MV-4-11 (cell line): ENCODE results near the gene NISCH.
"Not testable (repeated sequence)": the region's sequence is repeated elsewhere in the genome, so short reads cannot be mapped to it uniquely, and the experiment has no call there.

ENCODE experiments used
- DNase-seq: peaks from one replicate; lab custom pipeline; 2025; lab: John Stamatoyannopoulos, UW

Gene NISCH

DNA sequence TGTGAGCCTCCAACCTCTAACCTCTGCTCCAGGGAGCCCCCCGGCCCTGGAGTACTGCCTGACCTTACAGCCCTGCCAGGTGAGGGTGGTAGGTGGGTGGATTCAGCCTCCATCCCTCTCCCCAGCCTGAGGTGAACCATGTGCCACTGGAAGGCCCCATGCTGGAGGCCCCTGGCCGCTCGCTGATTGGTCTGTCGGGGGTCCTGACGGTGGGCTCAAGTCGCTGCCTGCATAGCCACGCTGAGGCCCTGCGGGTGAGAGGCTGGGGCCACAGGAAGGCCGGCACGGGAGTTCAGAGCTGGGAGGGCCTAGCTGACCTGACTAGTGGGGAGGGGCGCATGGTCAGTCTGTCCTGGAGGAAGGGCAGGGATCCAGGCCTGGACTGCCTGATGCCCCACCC, 59.2 kb downstream of the NISCH start:
- no peak for DNase-seq

DNA sequence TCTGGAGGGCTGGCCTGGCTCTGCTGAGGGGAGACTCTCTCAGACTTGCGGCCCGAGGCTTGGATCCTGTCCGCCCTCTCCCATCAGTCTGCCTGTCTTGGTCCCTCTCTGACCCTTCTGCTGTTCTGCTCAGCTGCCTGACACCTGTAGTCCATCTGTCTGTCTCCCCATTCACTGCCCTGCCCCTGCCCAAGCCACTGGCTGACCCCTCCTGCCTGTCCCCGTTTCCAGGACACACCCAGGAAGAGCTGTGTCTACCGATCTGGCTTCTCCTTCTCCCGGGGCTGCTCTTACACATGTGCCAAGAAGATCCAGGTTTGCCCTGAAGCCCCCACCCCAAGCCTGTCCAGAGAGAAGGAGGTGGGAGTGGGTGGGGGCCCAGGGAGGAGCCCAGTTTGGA, 59.8 kb downstream of the NISCH start:
- DNase-seq, result no peak

DNA sequence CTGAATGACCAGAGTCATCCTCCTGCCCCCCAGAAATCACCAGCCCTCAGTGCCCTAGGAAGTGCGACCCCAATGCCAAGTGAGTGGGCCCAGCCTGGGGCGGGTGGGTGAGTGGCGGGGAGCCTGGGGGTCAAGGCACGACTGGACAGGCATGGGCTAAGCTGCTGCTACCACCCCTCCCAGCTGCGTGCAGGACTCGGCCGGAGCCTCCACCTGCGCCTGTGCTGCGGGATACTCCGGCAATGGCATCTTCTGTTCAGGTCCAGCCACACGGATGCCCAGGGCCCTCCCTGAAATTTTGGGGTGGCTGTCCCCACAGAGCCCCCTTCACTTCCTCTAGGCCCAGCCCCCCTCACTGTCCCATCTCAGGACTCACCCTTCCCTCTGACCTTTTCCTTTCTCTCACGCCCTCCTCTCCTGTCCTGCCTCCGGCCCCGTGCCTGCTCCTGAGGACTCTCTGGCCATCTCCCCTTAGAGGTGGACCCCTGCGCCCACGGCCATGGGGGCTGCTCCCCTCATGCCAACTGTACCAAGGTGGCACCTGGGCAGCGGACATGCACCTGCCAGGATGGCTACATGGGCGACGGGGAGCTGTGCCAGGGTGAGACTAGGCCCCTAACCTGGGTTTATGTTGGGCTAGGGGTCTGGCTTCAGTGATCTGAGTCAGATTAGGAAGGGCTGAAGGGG, 61.2 kb downstream of the NISCH start:
- no peak for DNase-seq

DNA sequence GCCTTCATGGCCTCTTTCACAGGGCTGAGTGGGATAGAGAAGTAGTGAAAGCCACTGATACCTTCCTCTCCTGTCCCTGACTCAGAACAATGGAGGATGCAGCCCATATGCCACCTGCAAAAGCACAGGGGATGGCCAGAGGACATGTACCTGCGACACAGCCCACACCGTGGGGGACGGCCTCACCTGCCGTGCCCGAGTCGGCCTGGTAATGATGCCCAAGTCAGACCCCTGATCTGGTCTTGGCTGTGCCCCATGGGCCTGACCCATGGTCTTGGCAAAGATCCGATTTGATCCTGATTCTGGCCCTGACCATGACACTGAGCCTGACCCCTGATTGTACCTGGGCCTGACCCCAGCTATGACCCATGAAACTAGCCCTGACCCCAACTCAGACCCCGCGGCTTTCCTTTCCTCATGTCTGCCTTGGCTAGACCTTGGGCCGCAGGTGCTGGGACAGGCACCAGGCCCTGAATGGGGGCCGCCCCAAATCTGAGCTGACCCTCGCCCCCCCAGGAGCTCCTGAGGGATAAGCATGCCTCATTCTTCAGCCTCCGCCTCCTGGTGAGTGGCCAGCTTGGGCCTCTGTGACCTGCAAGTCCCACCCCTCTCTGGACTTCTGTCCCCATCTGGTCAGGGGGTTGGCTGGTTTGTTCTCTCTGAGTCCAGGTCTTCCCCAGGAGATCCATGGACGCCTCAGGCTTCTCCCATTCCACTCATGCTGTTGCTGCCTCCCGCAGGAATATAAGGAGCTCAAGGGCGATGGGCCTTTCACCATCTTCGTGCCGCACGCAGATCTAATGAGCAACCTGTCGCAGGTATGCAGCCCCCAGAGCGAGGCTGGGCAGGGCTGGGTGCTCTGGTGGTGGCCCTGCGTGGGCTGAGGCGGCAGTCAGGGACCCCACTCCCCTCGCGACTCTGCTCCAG, 62.7 kb downstream of the NISCH start:
- no peak for DNase-seq

DNA sequence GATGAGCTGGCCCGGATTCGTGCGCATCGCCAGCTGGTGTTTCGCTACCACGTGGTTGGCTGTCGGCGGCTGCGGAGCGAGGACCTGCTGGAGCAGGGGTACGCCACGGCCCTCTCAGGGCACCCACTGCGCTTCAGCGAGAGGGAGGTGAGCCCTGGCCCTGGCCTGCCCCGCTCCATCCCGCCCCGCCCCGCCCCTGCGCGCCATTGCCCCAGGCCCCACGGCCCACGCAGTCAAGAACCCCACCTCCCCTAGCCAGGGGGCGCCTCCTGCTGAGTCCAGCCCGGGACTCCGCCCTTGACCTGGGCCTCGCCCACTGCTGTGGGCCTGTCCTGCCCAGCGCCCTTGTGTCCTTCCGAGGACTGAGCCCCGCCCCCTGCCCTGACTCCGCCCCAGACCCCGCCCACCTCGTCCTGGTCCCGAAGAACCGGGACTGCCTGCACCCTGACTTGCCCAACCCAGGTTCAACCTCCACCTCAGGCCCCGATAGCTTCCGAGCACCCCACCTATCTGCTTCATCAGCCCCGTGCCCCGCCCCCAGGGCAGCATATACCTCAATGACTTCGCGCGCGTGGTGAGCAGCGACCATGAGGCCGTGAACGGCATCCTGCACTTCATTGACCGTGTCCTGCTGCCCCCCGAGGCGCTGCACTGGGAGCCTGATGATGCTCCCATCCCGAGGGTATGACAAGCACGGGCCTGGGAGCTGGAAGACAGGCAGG, 63.5 kb downstream of the NISCH start:
- no peak for DNase-seq

DNA sequence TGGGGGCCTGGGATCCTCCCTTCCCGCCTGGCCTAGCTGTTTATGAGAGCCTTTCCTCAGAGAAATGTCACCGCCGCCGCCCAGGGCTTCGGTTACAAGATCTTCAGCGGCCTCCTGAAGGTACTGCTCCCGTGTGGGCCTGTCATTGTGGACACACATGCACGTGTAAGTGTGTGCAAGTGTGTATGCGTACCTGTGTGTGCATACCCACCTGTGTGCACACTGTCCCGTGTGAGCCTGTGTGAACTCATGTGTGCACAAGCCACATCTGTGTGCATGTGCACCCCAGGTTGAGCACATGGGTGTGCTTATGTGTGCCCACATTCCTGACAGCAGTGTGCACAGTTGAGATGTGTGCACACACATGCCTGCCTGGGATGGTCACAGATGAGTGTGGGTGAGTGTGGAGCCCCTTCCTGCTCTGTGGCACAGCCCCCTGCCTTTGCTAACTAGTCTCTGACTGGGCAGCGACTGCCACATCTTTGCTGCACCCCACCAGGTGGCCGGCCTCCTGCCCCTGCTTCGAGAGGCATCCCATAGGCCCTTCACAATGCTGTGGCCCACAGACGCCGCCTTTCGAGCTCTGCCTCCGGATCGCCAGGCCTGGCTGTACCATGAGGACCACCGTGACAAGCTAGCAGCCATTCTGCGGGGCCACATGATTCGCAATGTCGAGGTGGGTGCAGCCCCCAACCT, 64.2 kb downstream of the NISCH start:
- no peak for DNase-seq

DNA sequence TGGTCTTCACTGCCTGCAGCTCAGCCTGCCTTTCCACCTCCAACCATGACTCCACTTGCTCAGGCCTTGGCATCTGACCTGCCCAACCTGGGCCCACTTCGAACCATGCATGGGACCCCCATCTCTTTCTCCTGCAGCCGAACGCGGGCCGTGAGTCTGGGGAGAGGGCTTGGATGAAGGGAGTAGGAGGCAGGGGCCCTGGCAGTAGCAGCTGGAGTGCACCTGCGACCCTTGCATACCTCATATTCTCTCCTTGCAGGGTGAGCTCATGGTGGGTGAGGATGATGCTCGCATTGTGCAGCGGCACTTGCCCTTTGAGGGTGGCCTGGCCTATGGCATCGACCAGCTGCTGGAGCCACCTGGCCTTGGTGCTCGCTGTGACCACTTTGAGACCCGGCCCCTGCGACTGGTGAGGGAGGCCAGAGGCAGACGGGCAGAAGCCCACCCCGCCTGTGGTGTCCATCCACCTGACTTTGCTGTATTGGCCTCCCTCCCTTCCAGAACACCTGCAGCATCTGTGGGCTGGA, 64.8 kb downstream of the NISCH start:
- no peak for DNase-seq

DNA sequence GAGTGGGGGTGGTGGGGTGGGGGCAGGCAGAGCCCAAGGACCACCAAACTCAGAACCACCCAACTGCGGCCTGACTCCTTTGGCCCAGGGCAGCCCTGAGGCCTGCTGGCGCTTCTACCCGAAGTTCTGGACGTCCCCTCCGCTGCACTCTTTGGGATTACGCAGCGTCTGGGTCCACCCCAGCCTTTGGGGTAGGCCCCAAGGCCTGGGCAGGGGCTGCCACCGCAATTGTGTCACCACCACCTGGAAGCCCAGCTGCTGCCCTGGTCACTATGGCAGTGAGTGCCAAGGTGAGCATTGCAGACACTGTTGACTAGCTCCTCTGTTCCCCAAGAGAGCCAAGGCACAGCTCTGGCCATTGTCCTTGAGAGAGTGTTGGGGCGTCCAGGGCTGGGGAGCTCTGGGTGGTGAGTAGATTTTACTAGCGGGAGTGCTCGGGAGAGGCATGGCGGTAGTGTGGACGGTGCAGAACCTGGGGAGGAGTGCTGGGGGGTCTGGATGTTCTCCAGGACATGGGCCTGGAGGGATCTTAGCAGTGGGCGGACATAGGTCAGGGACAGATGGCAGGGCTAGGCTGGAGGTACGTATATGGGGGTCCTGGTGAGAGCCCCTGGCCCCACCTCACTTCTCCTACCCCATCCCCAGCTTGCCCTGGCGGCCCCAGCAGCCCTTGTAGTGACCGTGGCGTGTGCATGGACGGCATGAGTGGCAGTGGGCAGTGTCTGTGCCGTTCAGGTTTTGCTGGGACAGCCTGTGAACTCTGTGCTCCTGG, 65.5 kb downstream of the NISCH start:
- no peak for DNase-seq

DNA sequence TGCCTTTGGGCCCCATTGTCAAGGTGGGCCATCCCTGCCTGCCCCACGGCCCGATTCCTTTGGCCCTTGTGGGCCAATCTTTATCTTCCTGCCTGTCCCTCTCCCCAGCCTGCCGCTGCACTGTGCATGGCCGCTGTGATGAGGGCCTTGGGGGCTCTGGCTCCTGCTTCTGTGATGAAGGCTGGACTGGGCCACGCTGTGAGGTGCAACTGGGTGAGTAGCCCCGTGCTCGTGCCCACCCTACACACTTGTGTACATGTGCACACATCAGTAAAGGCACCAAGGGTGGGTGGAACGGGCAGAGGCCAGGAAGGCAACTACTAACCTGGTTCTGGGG, 66.1 kb downstream of the NISCH start:
- DNase-seq, result no peak

DNA sequence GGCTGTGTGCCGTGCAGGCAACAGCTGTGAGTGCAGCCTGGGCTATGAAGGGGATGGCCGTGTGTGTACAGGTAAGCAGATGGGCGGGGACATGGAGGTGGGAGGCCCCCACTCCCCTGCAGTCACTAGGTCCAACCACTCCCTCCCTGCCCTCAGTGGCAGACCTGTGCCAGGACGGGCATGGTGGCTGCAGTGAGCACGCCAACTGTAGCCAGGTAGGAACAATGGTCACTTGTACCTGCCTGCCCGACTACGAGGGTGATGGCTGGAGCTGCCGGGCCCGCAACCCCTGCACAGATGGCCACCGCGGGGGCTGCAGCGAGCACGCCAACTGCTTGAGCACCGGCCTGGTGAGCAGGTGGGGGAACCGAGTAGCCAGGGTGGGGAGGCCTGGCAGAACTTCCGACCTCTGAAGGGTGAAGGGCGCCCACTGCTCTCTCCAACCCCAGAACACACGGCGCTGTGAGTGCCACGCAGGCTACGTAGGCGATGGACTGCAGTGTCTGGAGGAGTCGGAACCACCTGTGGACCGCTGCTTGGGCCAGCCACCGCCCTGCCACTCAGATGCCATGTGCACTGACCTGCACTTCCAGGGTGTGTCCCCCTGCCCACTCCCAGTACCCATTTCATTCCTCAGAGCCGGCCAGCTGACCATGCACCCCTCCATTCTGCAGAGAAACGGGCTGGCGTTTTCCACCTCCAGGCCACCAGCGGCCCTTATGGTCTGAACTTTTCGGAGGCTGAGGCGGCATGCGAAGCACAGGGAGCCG, 66.7 kb downstream of the NISCH start:
- DNase-seq, result no peak

DNA sequence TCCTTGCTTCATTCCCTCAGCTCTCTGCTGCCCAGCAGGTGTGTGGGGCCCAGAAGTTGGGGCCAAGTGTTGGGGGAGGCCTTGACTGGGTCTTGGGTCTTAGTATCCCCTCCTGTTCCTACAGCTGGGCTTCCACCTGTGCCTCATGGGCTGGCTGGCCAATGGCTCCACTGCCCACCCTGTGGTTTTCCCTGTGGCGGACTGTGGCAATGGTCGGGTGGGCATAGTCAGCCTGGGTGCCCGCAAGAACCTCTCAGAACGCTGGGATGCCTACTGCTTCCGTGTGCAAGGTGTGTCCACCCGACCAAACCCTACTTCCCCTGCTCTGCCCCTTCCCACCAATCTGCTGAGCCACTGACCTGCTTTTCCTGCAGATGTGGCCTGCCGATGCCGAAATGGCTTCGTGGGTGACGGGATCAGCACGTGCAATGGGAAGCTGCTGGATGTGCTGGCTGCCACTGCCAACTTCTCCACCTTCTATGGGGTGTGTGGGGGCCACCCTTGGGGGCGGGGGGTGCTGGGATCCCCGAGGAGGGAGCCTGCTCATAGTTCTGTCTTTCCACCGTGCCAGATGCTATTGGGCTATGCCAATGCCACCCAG, 67.3 kb downstream of the NISCH start:
- no peak for DNase-seq

DNA sequence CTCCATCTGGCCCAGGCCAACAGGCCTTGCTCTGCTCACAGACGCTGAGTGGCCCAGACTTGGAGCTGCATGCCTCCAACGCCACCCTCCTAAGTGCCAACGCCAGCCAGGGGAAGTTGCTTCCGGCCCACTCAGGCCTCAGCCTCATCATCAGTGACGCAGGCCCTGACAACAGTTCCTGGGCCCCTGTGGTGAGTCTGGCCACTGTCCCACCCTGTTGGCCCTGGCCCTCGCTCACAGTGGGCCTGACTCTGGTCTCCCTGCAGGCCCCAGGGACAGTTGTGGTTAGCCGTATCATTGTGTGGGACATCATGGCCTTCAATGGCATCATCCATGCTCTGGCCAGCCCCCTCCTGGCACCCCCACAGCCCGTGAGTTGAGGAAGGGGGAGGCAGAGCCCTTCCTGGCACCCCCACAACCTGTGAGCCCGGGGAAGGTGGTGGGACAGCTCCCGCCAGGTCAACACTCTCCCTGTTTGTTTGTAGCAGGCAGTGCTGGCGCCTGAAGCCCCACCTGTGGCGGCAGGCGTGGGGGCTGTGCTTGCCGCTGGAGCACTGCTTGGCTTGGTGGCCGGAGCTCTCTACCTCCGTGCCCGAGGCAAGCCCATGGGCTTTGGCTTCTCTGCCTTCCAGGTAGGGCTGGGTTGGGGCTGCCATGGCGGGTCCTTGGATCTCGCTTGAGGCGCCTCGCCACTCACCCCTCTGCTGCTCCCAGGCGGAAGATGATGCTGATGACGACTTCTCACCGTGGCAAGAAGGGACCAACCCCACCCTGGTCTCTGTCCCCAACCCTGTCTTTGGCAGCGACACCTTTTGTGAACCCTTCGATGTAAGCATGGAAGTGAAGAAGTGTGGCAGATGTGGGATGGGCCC, 68.2 kb downstream of the NISCH start:
- no peak for DNase-seq

DNA sequence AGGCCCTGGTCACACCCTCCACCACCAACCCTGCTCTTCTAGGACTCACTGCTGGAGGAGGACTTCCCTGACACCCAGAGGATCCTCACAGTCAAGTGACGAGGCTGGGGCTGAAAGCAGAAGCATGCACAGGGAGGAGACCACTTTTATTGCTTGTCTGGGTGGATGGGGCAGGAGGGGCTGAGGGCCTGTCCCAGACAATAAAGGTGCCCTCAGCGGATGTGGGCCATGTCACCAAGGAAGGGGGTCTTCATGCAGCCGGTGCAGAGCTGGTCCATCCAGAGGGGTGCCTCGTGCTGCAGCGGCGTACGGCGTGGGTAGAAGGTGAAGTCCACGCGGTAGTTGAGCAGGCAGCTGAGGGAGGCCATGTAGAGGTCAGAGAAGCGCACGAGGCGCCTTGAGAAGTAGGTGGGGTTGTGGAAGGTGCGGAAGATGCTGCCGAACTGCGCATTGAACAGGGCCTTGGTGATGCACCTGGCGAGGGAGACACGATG, 68.9 kb downstream of the NISCH start:
- DNase-seq, result peak; percentile 20

DNA sequence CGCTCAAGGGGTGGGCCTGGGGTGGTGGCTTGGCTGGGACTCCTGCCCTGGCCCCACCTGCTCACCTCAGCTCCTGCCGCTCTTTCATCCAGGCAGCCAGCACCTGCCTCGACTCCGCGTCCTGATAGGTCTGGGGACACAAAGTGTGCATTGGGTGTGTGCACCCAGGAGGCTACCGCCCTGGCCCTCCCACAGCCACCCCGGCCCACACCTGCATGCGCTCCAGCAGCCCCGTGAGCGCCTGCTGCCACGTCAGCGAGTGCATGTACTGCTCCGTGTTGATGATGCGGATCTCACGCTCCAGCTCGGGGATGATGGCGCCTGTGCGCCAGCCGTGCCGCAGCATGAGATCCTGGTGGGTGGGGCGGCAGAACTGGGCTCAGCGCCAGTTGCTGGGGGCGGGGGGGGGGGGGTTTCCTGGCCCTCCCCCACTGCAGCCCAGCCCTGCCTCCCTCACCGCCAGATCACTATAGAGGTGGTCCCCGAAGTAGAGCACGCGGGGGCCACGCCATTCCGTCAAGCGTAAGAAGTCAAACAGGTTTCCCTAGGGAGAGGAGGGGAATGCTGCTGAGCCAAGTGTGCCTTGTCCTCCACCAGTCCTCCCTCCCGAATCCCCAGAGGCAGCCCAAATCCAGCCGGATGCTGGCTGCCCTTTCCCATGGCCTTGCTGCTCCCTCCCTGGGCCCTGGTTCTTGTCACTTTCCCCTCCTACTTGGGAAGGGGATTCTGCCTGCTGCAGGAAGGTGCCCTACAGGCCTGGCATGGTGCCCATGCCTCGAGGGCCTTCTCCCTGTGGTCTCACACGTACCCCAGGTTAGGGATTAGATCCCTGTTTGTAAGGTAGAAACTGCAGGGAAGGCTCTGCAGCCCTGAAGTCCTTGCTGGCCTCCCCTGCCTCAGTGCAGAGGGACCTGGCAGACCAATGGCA, 69.6 kb downstream of the NISCH start:
- no peak for DNase-seq

DNA sequence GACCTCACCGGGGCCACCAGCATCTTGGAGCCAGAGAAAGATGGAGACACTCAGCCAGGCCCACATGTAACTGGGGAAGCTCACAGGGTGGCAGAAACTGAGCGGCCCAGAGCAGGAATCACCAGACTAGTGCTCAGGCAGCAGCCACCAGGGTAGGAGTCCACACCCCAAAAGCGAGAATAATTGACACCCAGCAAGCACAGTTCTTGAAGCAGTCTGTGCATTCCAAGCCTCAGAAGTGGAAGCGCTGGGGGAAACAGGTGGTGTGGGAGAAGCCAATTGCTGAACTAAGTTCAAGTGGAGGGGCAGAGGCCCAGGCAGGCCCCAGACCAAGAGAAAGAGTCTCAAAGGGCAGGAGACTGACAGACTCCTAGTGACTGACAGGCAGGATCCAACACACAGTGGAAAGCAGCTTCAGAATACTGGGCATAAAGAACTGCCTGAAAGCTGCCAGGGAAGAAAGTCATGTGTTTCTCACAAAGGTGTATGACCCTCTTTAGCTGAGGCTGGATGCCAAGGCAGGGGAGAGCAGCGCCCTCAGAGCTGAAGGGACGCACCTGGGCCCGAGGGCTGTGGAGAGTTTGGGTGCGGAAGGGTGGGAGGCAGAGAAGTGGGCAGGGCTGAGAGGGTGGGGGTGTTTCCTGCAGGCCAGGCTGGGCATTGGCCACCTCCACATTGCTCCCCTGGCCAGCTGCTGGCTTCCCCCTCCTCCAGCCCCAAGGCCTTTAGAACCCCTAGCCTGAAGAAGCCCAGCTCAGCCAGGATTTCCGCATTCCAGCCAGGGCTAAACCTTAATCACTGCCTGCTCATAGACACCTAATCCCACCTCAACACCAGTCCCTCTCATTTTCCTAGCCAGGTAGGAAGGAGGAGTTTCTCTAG, 70.5 kb downstream of the NISCH start:
- no peak for DNase-seq

DNA sequence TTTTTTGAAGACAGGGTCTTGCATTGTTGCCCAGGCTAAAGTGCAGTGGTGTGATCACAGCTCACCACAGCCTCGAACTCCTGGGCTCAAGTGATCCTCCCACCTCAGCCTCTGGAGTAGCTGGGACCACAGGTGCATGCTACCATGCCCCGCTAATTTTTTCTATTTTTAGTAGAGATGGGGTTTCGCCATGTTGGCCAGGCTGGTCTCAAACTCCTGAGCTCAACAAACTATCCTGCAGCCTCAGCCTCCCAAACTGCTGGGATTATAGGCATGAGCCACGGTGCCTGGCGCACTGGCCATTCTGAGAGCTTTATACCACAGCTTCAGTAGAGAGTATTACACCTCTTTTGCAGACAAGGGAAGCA, 71.3 kb downstream of the NISCH start:
- DNase-seq, result not testable (repeated sequence)
